Measurements from ENCODE around the gene PSD.
"Not testable (repeated sequence)": the region's sequence is repeated elsewhere in the genome, so short reads cannot be mapped to it uniquely, and the experiment has no call there.

The PSD gene

DNA sequence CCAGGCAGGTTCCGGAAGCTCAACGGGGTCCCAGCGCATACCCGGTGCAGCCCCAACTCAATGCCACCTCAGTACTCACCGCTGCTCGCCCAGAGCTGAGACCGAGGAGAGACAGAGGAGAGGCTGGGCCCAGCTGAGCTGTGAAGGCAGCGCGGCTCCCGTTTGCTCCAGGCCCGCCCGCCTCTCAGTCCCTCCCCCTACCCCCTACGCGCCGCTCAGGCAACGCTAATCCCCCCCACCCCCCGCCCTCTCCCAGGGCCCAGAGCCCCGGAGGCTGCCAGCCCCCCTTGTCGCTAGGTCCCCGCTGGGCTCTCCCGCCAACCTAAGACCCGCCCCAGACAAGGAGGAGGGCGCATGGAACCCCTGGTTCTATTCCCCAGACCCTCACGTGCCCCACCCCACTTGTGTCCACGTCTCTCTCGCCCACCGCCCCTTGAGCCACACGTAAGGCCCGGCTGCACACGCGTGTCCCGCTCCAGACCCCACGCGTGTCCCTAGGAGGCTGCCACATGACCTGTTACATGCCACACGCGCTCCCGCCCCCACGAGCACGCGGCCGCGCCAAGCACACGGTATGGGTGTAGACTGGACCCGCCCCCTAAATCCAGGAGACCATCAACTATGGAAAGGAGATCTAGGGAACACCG lies at the start of gene PSD:
TSS of gene PSD (minus strand) at position 164 of the 647 bp plus-strand sequence. CDS start 1,747 bp downstream, outside the sequence.
- Mint-ChIP-seq H3K36me3 (peaks cover 4 to 15% of the 10 kb centered on the region in 2 donors), H3K4me3 (peak within 1 kb of the TSS; percentile 98 to 100), H3K4me1 (peaks cover 19 to 48% of the 10 kb centered on the region in 2 donors), H3K9me3 (no peaks in the 10 kb centered on the region), H3K27ac (peak within 1 kb of the TSS; percentile 88), H3K27me3 (peaks cover 47% of the 10 kb centered on the region in 2 donors)
- ATAC-seq (replicated peaks) (no peak), DNase-seq (no peak)

DNA sequence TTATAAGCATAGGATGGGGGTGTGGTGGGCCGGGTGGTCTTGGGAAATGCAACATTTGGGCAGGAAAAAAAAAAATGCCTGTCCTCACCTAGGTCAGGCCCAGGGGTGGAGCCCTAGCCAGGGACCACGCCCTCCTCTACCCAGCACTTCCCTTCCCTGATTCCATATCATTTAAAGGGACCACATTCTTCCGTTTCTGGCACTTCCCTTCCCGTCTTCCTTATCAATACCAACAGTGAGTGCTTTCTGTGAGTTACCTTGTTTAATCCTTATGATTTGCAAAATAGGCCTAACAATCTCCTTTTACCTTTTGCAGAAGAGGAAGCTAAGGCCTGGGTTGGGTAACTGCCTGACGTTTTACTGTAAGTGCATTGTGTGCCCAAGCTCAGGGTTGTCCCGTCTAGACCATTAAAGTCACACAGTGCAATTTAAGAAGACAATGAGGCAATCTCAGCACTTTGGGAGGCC lies 49.4 kb upstream of the PSD start:
- ATAC-seq (replicated peaks) (no peak), DNase-seq (no peak)
- Mint-ChIP-seq H3K4me3 (no peak overlapping the region), H3K9me3 (no peaks in the 10 kb centered on the region), H3K27me3 (no peaks in the 10 kb centered on the region), H3K4me1 (peaks cover 5 to 12% of the 10 kb centered on the region in 2 donors), H3K27ac (no peak overlapping the region), H3K36me3 (peaks cover 7 to 23% of the 10 kb centered on the region in 2 donors)

GRCh38 chr10:102467318-102467717 lies 48.7 kb upstream of the PSD start:
- H3K9me3 Mint-ChIP-seq: no peaks in the 10 kb centered on the region
- H3K4me1 Mint-ChIP-seq: peaks cover 11 to 19% of the 10 kb centered on the region in 2 donors
- DNase-seq (no peak), ATAC-seq (replicated peaks) (no peak)
- peaks cover 7 to 19% of the 10 kb centered on the region in 2 donors for H3K36me3 Mint-ChIP-seq
- H3K27ac Mint-ChIP-seq: no peak overlapping the region
- no peaks in the 10 kb centered on the region for H3K27me3 Mint-ChIP-seq
- no peak overlapping the region for H3K4me3 Mint-ChIP-seq

GRCh38 chr10:102465466-102465865 lies 46.9 kb upstream of the PSD start:
- no peaks in the 10 kb centered on the region for H3K27me3 Mint-ChIP-seq
- peaks cover 3 to 12% of the 10 kb centered on the region in 2 donors for H3K36me3 Mint-ChIP-seq
- DNase-seq (no peak), ATAC-seq (replicated peaks) (no peak)
- peaks cover 23 to 37% of the 10 kb centered on the region in 2 donors for H3K4me1 Mint-ChIP-seq
- no peaks in the 10 kb centered on the region for H3K9me3 Mint-ChIP-seq
- no peak overlapping the region for H3K4me3 Mint-ChIP-seq
- H3K27ac Mint-ChIP-seq: no peak overlapping the region

- no peaks in the 10 kb centered on the region for H3K27me3 Mint-ChIP-seq
- no peak for DNase-seq
- ATAC-seq (replicated peaks): no peak
- no peaks in the 10 kb centered on the region for H3K9me3 Mint-ChIP-seq
- peaks cover 0 to 3% of the 10 kb centered on the region in 2 donors for H3K36me3 Mint-ChIP-seq
- no peak overlapping the region for H3K27ac Mint-ChIP-seq
- H3K4me3 Mint-ChIP-seq: no peak overlapping the region
- H3K4me1 Mint-ChIP-seq: peaks cover 23 to 37% of the 10 kb centered on the region in 2 donors
Measured at GRCh38 chr10:102463983-102464382, 45.4 kb upstream of the PSD start.

DNA sequence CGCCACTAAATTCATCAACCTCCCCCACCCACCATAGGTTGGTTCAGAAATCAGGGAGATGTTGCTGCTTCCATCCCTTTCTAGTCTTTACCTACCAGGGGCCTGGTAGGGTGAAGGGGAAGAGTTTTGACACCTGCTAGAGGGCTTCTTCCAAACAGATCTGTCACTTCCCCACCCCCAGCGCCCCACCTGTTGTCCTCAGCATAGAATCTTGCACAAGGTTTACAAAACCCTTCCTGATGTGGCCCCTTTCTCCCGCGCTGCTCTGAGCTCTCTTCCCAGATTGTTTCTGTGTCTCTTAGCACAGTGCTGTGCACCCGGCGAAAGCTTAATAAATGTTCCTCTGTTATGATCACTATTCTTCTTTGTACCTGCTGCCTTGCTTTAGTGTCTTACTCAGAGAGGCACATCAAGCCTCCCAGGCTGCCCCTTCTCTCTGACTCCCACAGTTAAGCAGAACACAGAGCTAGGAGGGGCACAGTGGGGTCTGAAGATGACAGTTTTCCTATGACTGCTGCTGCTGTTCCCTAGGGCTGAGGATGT lies 44.0 kb upstream of the PSD start:
- peak overlapping the region; percentile 46 to 96 for H3K4me3 Mint-ChIP-seq

DNA sequence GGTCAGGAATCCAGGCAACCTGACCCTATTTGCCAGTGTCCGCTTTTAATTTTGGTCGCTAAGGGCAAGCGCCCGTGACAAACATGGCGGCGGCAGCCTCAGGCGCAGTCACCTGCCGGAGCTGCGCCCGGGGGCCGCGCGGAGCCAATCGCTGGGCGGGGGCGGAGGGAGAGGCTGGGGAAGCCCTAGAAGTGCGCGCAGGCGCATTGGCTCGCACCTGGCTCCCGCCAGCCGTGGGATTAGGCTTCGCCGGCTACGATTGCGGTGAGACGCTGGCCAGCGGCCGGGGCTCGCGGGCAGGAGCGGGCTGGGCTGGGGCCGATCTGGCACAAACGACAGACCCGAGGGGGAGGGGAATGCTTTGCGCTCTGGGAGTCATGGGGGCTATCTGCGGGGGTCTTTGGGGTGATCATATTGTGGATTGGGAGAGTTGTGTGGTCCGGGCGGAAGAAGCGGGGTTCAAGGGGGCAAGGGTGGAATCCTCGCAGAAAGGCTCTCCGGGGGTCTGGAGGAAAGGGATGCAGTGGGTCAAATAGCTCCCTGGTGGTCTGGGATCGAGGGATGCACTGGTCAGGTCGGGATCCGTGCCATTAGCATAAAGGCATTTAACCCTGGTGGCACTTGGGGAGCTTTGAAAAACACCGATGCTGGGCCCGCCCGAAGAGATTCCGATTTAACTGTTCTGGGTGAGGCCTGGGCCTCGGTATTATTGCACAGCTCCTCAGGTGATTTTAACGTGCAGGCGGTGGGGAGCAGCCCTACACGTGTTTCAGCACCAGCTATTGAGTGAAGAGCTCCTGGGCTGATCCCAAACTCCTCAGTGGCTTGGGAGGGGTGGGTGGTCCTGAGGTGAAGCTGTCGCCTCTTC lies 42.8 kb upstream of the PSD start:
- ATAC-seq (replicated peaks) (peak; percentile 96 to 97), DNase-seq (peak; percentile 89)
- no peaks in the 10 kb centered on the region for H3K27me3 Mint-ChIP-seq
- H3K27ac Mint-ChIP-seq: peak overlapping the region; percentile 88
- peaks cover 0 to 5% of the 10 kb centered on the region in 2 donors for H3K36me3 Mint-ChIP-seq
- H3K4me3 Mint-ChIP-seq: peak overlapping the region; percentile 93 to 96
- no peaks in the 10 kb centered on the region for H3K9me3 Mint-ChIP-seq
- H3K4me1 Mint-ChIP-seq: peaks cover 23 to 37% of the 10 kb centered on the region in 2 donors

More for the DNA sequence above, 44.0 kb upstream of the PSD start:
- peaks cover 0 to 2% of the 10 kb centered on the region in 2 donors for H3K36me3 Mint-ChIP-seq
- DNase-seq (no peak), ATAC-seq (replicated peaks) (no peak)
- no peaks in the 10 kb centered on the region for H3K9me3 Mint-ChIP-seq
- no peaks in the 10 kb centered on the region for H3K27me3 Mint-ChIP-seq
- peaks cover 23 to 37% of the 10 kb centered on the region in 2 donors for H3K4me1 Mint-ChIP-seq
- H3K27ac Mint-ChIP-seq: peak overlapping the region; percentile 60

- no peak for DNase-seq
- H3K36me3 Mint-ChIP-seq: peaks cover 1 to 5% of the 10 kb centered on the region in 2 donors
- no peaks in the 10 kb centered on the region for H3K9me3 Mint-ChIP-seq
- ATAC-seq (replicated peaks): peak; percentile 36 to 43
- H3K27ac Mint-ChIP-seq: peak overlapping the region; percentile 88
- H3K4me3 Mint-ChIP-seq: peak overlapping the region; percentile 93 to 96
- H3K27me3 Mint-ChIP-seq: no peaks in the 10 kb centered on the region
- H3K4me1 Mint-ChIP-seq: peaks cover 23 to 37% of the 10 kb centered on the region in 2 donors
Measured at GRCh38 chr10:102460836-102461186, 42.2 kb upstream of the PSD start.

GRCh38 chr10:102458656-102459055 lies 40.1 kb upstream of the PSD start:
- DNase-seq: no peak
- Mint-ChIP-seq H3K36me3 (peaks cover 3 to 10% of the 10 kb centered on the region in 2 donors), H3K4me1 (peaks cover 22 to 31% of the 10 kb centered on the region in 2 donors), H3K27ac (no peak overlapping the region), H3K9me3 (no peaks in the 10 kb centered on the region), H3K4me3 (no peak overlapping the region), H3K27me3 (no peaks in the 10 kb centered on the region)
- no peak for ATAC-seq (replicated peaks)

DNA sequence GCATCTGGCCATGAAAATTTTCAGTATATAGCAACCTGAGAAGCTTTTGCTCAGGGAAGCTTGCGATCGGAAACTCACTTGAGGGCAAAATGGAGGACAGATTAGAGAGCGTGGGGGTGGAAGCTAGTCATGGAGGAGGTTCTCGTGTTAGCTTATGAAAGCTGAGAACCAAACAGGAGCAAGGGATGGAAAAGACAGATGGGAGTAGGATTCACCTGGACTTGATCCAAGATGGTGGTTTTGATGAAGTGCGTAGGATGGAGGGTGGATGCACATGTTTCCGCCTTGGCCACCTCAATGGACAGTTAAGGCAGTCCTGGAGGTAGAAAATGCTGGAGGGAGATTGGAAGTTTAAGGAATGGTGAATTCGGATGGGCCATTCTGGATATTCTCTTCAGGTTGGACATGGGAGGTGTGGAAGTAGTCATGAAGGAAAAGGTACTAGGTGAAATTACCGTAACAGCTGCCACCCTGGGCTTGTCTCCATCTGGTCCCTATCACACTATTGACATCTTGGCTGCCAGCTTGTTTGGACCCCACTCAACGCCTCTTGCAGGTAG lies 39.1 kb upstream of the PSD start:
- Mint-ChIP-seq H3K27me3 (no peaks in the 10 kb centered on the region), H3K9me3 (no peaks in the 10 kb centered on the region), H3K27ac (no peak overlapping the region), H3K36me3 (peaks cover 7 to 16% of the 10 kb centered on the region in 2 donors), H3K4me3 (no peak overlapping the region), H3K4me1 (peaks cover 20 to 28% of the 10 kb centered on the region in 2 donors)
- DNase-seq (no peak), ATAC-seq (replicated peaks) (no peak)

GRCh38 chr10:102455893-102456471 lies 37.4 kb upstream of the PSD start:
- no peaks in the 10 kb centered on the region for H3K9me3 Mint-ChIP-seq
- no peak for ATAC-seq (replicated peaks)
- H3K4me3 Mint-ChIP-seq: no peak overlapping the region
- no peaks in the 10 kb centered on the region for H3K27me3 Mint-ChIP-seq
- H3K4me1 Mint-ChIP-seq: peaks cover 13 to 27% of the 10 kb centered on the region in 2 donors
- DNase-seq: no peak
- peaks cover 7 to 25% of the 10 kb centered on the region in 2 donors for H3K36me3 Mint-ChIP-seq
- no peak overlapping the region for H3K27ac Mint-ChIP-seq

- Mint-ChIP-seq H3K4me1 (peaks cover 10 to 23% of the 10 kb centered on the region in 2 donors), H3K27ac (peak overlapping the region; percentile 56), H3K36me3 (peaks cover 7 to 25% of the 10 kb centered on the region in 2 donors)
- not testable (repeated sequence) for H3K9me3 Mint-ChIP-seq; DNase-seq; H3K4me3 Mint-ChIP-seq; H3K27me3 Mint-ChIP-seq; ATAC-seq (replicated peaks)
Measured at GRCh38 chr10:102454662-102455487, 36.3 kb upstream of the PSD start.

DNA sequence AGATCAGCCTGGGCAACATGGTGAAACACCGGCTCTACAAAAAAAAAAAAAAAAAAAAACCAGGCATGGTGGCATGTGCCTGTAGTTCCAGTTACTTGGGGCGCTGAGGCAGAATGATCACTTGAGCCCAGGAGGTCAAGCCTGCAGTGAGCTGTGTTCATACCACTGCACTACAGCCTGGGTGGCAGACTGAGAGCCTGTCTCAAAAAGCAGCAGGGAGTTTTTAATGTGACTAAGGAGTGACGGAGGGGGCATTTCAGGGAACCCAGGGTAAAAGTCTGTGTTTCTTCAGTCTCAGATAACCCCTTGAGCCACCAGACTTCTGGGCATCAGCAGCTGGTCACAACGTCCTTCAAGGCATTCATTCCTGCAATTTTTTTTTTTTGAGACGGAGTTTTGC lies 34.9 kb upstream of the PSD start:
- no peak for ATAC-seq (replicated peaks)
- DNase-seq: no peak
- no peaks in the 10 kb centered on the region for H3K27me3 Mint-ChIP-seq
- peak overlapping the region; percentile 47 for H3K27ac Mint-ChIP-seq
- peaks cover 7 to 25% of the 10 kb centered on the region in 2 donors for H3K36me3 Mint-ChIP-seq
- no peaks in the 10 kb centered on the region for H3K9me3 Mint-ChIP-seq
- peaks cover 16 to 32% of the 10 kb centered on the region in 2 donors for H3K4me1 Mint-ChIP-seq
- H3K4me3 Mint-ChIP-seq: no peak overlapping the region
